ENCODE data around the gene KRTAP10-6. TPM values are rescaled to one million over a fixed set of nuclear protein-coding genes. Genes with fewer than 3 reads are reported as not detected.

KRTAP10-6 gene
- total RNA-seq, 3 donors from 2014 or later = not detected

Other genes starting within 250 kb of the KRTAP10-6 start
- 10 to 100 TPM in 1 of 3 donors, 1 to 10 TPM in 1, under 1 TPM in 1; 0.95 to 21.6 (median 2.5) TPM for gene TRPM2, start 238.9 kb downstream of the KRTAP10-6 start, total RNA-seq
- under 1 TPM; 0.24 to 0.57 (median 0.35) TPM for gene LRRC3, start 137.0 kb downstream of the KRTAP10-6 start, total RNA-seq
- gene KRTAP10-1, start 52.3 kb downstream of the KRTAP10-6 start, total RNA-seq = not detected
- gene KRTAP10-2, start 41.0 kb downstream of the KRTAP10-6 start, total RNA-seq = not detected
- not detected for gene KRTAP10-3, start 33.7 kb downstream of the KRTAP10-6 start, total RNA-seq
- gene KRTAP10-4, start 18.8 kb downstream of the KRTAP10-6 start, total RNA-seq = not detected
- not detected for gene KRTAP10-5, start 11.9 kb downstream of the KRTAP10-6 start, total RNA-seq
- gene KRTAP10-7, start 8.1 kb upstream of the KRTAP10-6 start, total RNA-seq = not detected
- not detected for gene KRTAP10-8, start 19.6 kb upstream of the KRTAP10-6 start, total RNA-seq
- gene KRTAP10-9, start 34.6 kb upstream of the KRTAP10-6 start, total RNA-seq = not detected
- gene KRTAP10-10, start 44.9 kb upstream of the KRTAP10-6 start, total RNA-seq = not detected
- gene KRTAP10-11, start 53.9 kb upstream of the KRTAP10-6 start, total RNA-seq = not detected
- gene KRTAP12-4, start 62.2 kb upstream of the KRTAP10-6 start, total RNA-seq = not detected
- not detected for gene KRTAP12-3, start 65.4 kb upstream of the KRTAP10-6 start, total RNA-seq
- gene KRTAP12-2, start 74.4 kb upstream of the KRTAP10-6 start, total RNA-seq = not detected
- not detected for gene KRTAP12-1, start 89.7 kb upstream of the KRTAP10-6 start, total RNA-seq
- gene KRTAP10-12, start 104.7 kb upstream of the KRTAP10-6 start, total RNA-seq = not detected
- gene TSPEAR, start 119.1 kb upstream of the KRTAP10-6 start, total RNA-seq = not detected
- 100 to 1,000 TPM; 138 to 144 (median 140) TPM for gene UBE2G2, start 209.3 kb upstream of the KRTAP10-6 start, total RNA-seq
- gene SUMO3, start 225.6 kb upstream of the KRTAP10-6 start, total RNA-seq = 100 to 1,000 TPM in 1 of 3 donors, 10 to 100 TPM in 2; 87.0 to 107 (median 93.4) TPM

All from activated T-cell treated with anti-CD3 and anti-CD28 coated beads, Interleukin-2, amount 50 U/mL, for 4 hours (primary cell).